Measurements from ENCODE around the gene MIF. TPM values are rescaled to one million over a fixed set of nuclear protein-coding genes. Genes with fewer than 3 reads are reported as not detected.

Gene MIF
- total RNA-seq, 2 experiments from 2014 or later, result 1,202 to 1,440 TPM

GRCh38 chr22:23891726-23892125 is 2.5 kb upstream of the MIF start:
- Histone ChIP-seq H3K4me3 (ENCODE audit: low read depth, low read length, poor library complexity, severe bottlenecking) (no peak overlapping the region), H3K4me1 (ENCODE audit: insufficient read depth, low read length, poor library complexity, severe bottlenecking) (peaks cover 25% of the 10 kb centered on the region), H3K79me2 (ENCODE audit: insufficient read depth, low read depth, low read length) (peaks cover 19% of the 10 kb centered on the region; the same call in 1 of the 2 replicates), H3K9me2 (ENCODE audit: insufficient read depth, low read length) (no peaks in the 10 kb centered on the region), H4K20me1 (ENCODE audit: insufficient read depth, low read length) (peaks cover 9% of the 10 kb centered on the region; the same call in 1 of the 2 replicates), H3K27ac (ENCODE audit: low read depth, low read length, poor library complexity, severe bottlenecking) (no peak overlapping the region), H3K36me3 (ENCODE audit: insufficient read depth, low read length) (peaks cover 24% of the 10 kb centered on the region), H2AFZ (ENCODE audit: low read length) (no peak overlapping the region), H3K4me2 (ENCODE audit: low read length) (no peak overlapping the region), H3K9me3 (ENCODE audit: low read length) (no peaks in the 10 kb centered on the region)
- ChIA-PET CTCF (ENCODE audit: unreplicated experiment) (interaction anchor here (2.3 kb wide), 1 partner anchor 33 kb away, joined by 10 read pairs; no protein-coding TSS in a partner anchor), POLR2A (no interaction called here)
- TF ChIP-seq EZH2phosphoT487 (IDR thresholded peaks at IDR 0.05; ENCODE audit: borderline replicate concordance, low read depth, low read length) (no peak), CTCF (conservative IDR thresholded peaks at IDR 0.05; ENCODE audit: low read length) (no peak)
- intact Hi-C loops (cut with micrococcal nuclease; ENCODE audit: unreplicated experiment), result no loop called here
- BruUV-seq (replicated peaks), result no TSS peak
- no peak for DNase-seq (ENCODE audit: low spot score)

GRCh38 chr22:23892130-23892529 is 2.1 kb upstream of the MIF start:
- H3K4me3 ChIP-seq (ENCODE audit: low read depth, low read length, poor library complexity, severe bottlenecking), result no peak overlapping the region
- ChIA-PET CTCF (ENCODE audit: unreplicated experiment) (interaction anchor here (0.6 to 2.3 kb wide), 2 partner anchors 24 to 33 kb away, joined by 3 to 10 read pairs; no protein-coding TSS in a partner anchor), POLR2A (no interaction called here)
- peaks cover 9% of the 10 kb centered on the region; the same call in 1 of the 2 replicates for H4K20me1 ChIP-seq (ENCODE audit: insufficient read depth, low read length)
- peaks cover 25% of the 10 kb centered on the region for H3K4me1 ChIP-seq (ENCODE audit: insufficient read depth, low read length, poor library complexity, severe bottlenecking)
- DNase-seq (ENCODE audit: low spot score), result no peak
- intact Hi-C loops (cut with micrococcal nuclease; ENCODE audit: unreplicated experiment), result no loop called here
- H2AFZ ChIP-seq (ENCODE audit: low read length), result no peak overlapping the region
- H3K36me3 ChIP-seq (ENCODE audit: insufficient read depth, low read length), result peaks cover 28% of the 10 kb centered on the region
- BruUV-seq (replicated peaks), result no TSS peak
- no peaks in the 10 kb centered on the region for H3K9me2 ChIP-seq (ENCODE audit: insufficient read depth, low read length)
- no peaks in the 10 kb centered on the region for H3K9me3 ChIP-seq (ENCODE audit: low read length)
- no peak overlapping the region for H3K27ac ChIP-seq (ENCODE audit: low read depth, low read length, poor library complexity, severe bottlenecking)
- H3K79me2 ChIP-seq (ENCODE audit: insufficient read depth, low read depth, low read length), result peaks cover 21% of the 10 kb centered on the region; the same call in 1 of the 2 replicates
- TF ChIP-seq EZH2phosphoT487 (IDR thresholded peaks at IDR 0.05; ENCODE audit: borderline replicate concordance, low read depth, low read length) (no peak), CTCF (conservative IDR thresholded peaks at IDR 0.05; ENCODE audit: low read length) (no peak)
- H3K4me2 ChIP-seq (ENCODE audit: low read length), result no peak overlapping the region

GRCh38 chr22:23892706-23893105 is 1.5 kb upstream of the MIF start:
- peak overlapping the region; percentile 90 for H3K27ac ChIP-seq (ENCODE audit: low read depth, low read length, poor library complexity, severe bottlenecking)
- H3K9me2 ChIP-seq (ENCODE audit: insufficient read depth, low read length), result no peaks in the 10 kb centered on the region
- peaks cover 9% of the 10 kb centered on the region; the same call in 1 of the 2 replicates for H4K20me1 ChIP-seq (ENCODE audit: insufficient read depth, low read length)
- H3K36me3 ChIP-seq (ENCODE audit: insufficient read depth, low read length), result peaks cover 34% of the 10 kb centered on the region
- no peaks in the 10 kb centered on the region for H3K9me3 ChIP-seq (ENCODE audit: low read length)
- intact Hi-C loops (cut with micrococcal nuclease; ENCODE audit: unreplicated experiment), result no loop called here
- TF ChIP-seq CTCF (conservative IDR thresholded peaks at IDR 0.05; ENCODE audit: low read length) (no peak), EZH2phosphoT487 (IDR thresholded peaks at IDR 0.05; ENCODE audit: borderline replicate concordance, low read depth, low read length) (no peak)
- no TSS peak for BruUV-seq (replicated peaks)
- peak overlapping the region; percentile 89 for H3K4me2 ChIP-seq (ENCODE audit: low read length)
- ChIA-PET CTCF (ENCODE audit: unreplicated experiment) (interaction anchor here (0.6 to 2.3 kb wide), 2 partner anchors 24 to 34 kb away, joined by 3 to 10 read pairs; no protein-coding TSS in a partner anchor), POLR2A (interaction anchor here (2.4 to 2.7 kb wide), 2 partner anchors 19 to 35 kb away, joined by 16 to 43 read pairs; partner anchors contain the start of gene SLC2A11)
- H3K79me2 ChIP-seq (ENCODE audit: insufficient read depth, low read depth, low read length), result peaks cover 21% of the 10 kb centered on the region; the same call in 1 of the 2 replicates
- no peak overlapping the region for H2AFZ ChIP-seq (ENCODE audit: low read length)
- H3K4me1 ChIP-seq (ENCODE audit: insufficient read depth, low read length, poor library complexity, severe bottlenecking), result peaks cover 25% of the 10 kb centered on the region
- no peak overlapping the region for H3K4me3 ChIP-seq (ENCODE audit: low read depth, low read length, poor library complexity, severe bottlenecking)
- no peak for DNase-seq (ENCODE audit: low spot score)

Data from OCI-LY7 (cell line).